Inflammatory macrophage treated with lipopolysaccharide for 1 hour (primary cell): Measurements from ENCODE around the gene HERC3.

Source experiments
- DNase-seq, 2 donors: peaks; one replicate each; pipeline ENCODE4 v3.0.0-alpha.2; 2020 to 2022

Gene HERC3

GRCh38 chr4:88661739-88662138 lies 69.5 kb downstream of the HERC3 start:
- DNase-seq = no peak

- DNase-seq = peak in 1 of 2 donors; percentile 12
Observed at GRCh38 chr4:88672987-88673386, 80.7 kb downstream of the HERC3 start.

- DNase-seq = no peak
Observed at GRCh38 chr4:88673886-88674285, 81.6 kb downstream of the HERC3 start.

GRCh38 chr4:88674565-88674964 lies 82.3 kb downstream of the HERC3 start:
- DNase-seq = no peak

GRCh38 chr4:88674979-88675378 lies 82.7 kb downstream of the HERC3 start:
- DNase-seq = no peak

- no peak for DNase-seq
Observed at GRCh38 chr4:88675543-88675942, 83.3 kb downstream of the HERC3 start.

- DNase-seq = no peak
Observed at GRCh38 chr4:88681209-88681608, 88.9 kb downstream of the HERC3 start.

- no peak for DNase-seq
Observed at GRCh38 chr4:88690355-88690754, 98.1 kb downstream of the HERC3 start.

GRCh38 chr4:88693792-88694191 lies 101.5 kb downstream of the HERC3 start:
- no peak for DNase-seq

GRCh38 chr4:88696630-88697029 lies 104.3 kb downstream of the HERC3 start:
- DNase-seq = no peak

GRCh38 chr4:88697141-88697540 lies 104.9 kb downstream of the HERC3 start:
- DNase-seq = no peak

GRCh38 chr4:88697588-88698329 lies 105.5 kb downstream of the HERC3 start, which contains the start of gene NAP1L5:
Gene NAP1L5 (minus strand): TSS chr4:88697829. CDS start chr4:88697754, 75 bp downstream.
- DNase-seq = peak; percentile 41 to 59

GRCh38 chr4:88698519-88698918 lies 106.2 kb downstream of the HERC3 start:
- DNase-seq = no peak

- DNase-seq = no peak
Observed at GRCh38 chr4:88702782-88703181, 110.5 kb downstream of the HERC3 start.

GRCh38 chr4:88705223-88705622 lies 112.9 kb downstream of the HERC3 start:
- DNase-seq = no peak

GRCh38 chr4:88705805-88706492 lies 113.7 kb downstream of the HERC3 start:
- DNase-seq = peak in 1 of 2 donors; percentile 3

GRCh38 chr4:88706574-88706973 lies 114.3 kb downstream of the HERC3 start:
- no peak for DNase-seq

GRCh38 chr4:88709989-88710388 lies 117.7 kb downstream of the HERC3 start:
- DNase-seq = no peak

- DNase-seq = no peak
Observed at GRCh38 chr4:88713782-88714181, 121.5 kb downstream of the HERC3 start.

GRCh38 chr4:88718098-88718497 lies 125.8 kb downstream of the HERC3 start:
- no peak for DNase-seq

GRCh38 chr4:88719381-88719780 lies 127.1 kb downstream of the HERC3 start:
- DNase-seq = no peak

- no peak for DNase-seq
Observed at GRCh38 chr4:88720451-88721428, 128.5 kb downstream of the HERC3 start.

GRCh38 chr4:88722276-88722780 lies 130.0 kb downstream of the HERC3 start:
- DNase-seq = no peak
